Osteocyte (in vitro differentiated cells): ENCODE results near the gene BPIFB4. TPM values are rescaled to one million over a fixed set of nuclear protein-coding genes. Genes with fewer than 3 reads are reported as not detected.

ENCODE experiments used
- DNase-seq: peaks from one replicate; pipeline ENCODE4 v3.0.0; 2021; ENCODE audit warnings: mixed read lengths; ENCODE audit not compliant: unreplicated experiment; ENCODE audit errors: extremely low spot score
- H3K27ac Mint-ChIP-seq: one replicate; pipeline ENCODE4 v1.8.0; 2021; ENCODE audit warnings: mild to moderate bottlenecking, mixed read lengths; ENCODE audit not compliant: unreplicated experiment
- H3K27me3 Mint-ChIP-seq: one replicate; pipeline ENCODE4 v1.8.0; 2021; ENCODE audit warnings: mixed read lengths; ENCODE audit not compliant: unreplicated experiment
- H3K36me3 Mint-ChIP-seq: one replicate; pipeline ENCODE4 v1.8.0; 2021; ENCODE audit warnings: mixed read lengths; ENCODE audit not compliant: unreplicated experiment
- H3K4me1 Mint-ChIP-seq: one replicate; pipeline ENCODE4 v1.8.0; 2021; ENCODE audit warnings: mixed read lengths; ENCODE audit not compliant: unreplicated experiment
- H3K4me3 Mint-ChIP-seq: one replicate; pipeline ENCODE4 v1.8.0; 2021; ENCODE audit warnings: mild to moderate bottlenecking, moderate library complexity, mixed read lengths; ENCODE audit not compliant: unreplicated experiment
- H3K9me3 Mint-ChIP-seq: one replicate; pipeline ENCODE4 v1.8.0; 2021; ENCODE audit warnings: mixed read lengths; ENCODE audit not compliant: unreplicated experiment
- CTCF ChIP-seq: fragments of 200-600 bp; sonication (generic); IDR thresholded peaks from 2 replicates; pipeline ENCODE4 v1.5.0; 2021; ENCODE audit warnings: antibody characterized with exemption, mild to moderate bottlenecking, moderate library complexity
- total RNA-seq: library from RNA; stranded (reverse); gene quantifications from 2 replicates; pipeline ENCODE4 v1.2.1, GENCODE V29; 2021

Gene BPIFB4
- total RNA-seq, 1 donor from 2014 or later: not detected

GRCh38 chr20:33059741-33060390 lies 19.6 kb upstream of the BPIFB4 start:
- H3K4me1 Mint-ChIP-seq: no peaks in the 10 kb centered on the region
- no peak overlapping the region for H3K27ac Mint-ChIP-seq
- no peaks in the 10 kb centered on the region for H3K36me3 Mint-ChIP-seq
- no peak for DNase-seq
- no peak overlapping the region for H3K4me3 Mint-ChIP-seq
- H3K27me3 Mint-ChIP-seq: peaks cover 6% of the 10 kb centered on the region
- no peaks in the 10 kb centered on the region for H3K9me3 Mint-ChIP-seq
- TF ChIP-seq CTCF: no peak

- H3K4me1 Mint-ChIP-seq: no peaks in the 10 kb centered on the region
- no peak overlapping the region for H3K27ac Mint-ChIP-seq
- H3K9me3 Mint-ChIP-seq: no peaks in the 10 kb centered on the region
- DNase-seq: no peak
- no peak for TF ChIP-seq CTCF
- peaks cover 7% of the 10 kb centered on the region for H3K27me3 Mint-ChIP-seq
- H3K36me3 Mint-ChIP-seq: no peaks in the 10 kb centered on the region
- H3K4me3 Mint-ChIP-seq: no peak overlapping the region
These were observed 17.8 kb upstream of the BPIFB4 start for GRCh38 chr20:33061658-33062028.

- no peak for DNase-seq
- no peaks in the 10 kb centered on the region for H3K4me1 Mint-ChIP-seq
- TF ChIP-seq CTCF: no peak
- H3K9me3 Mint-ChIP-seq: no peaks in the 10 kb centered on the region
- H3K27ac Mint-ChIP-seq: no peak overlapping the region
- no peaks in the 10 kb centered on the region for H3K36me3 Mint-ChIP-seq
- H3K27me3 Mint-ChIP-seq: peaks cover 12% of the 10 kb centered on the region
- no peak overlapping the region for H3K4me3 Mint-ChIP-seq
These were observed 17.2 kb upstream of the BPIFB4 start for GRCh38 chr20:33062105-33062824.

- Mint-ChIP-seq H3K4me3 (no peak overlapping the region), H3K36me3 (no peaks in the 10 kb centered on the region), H3K27ac (no peak overlapping the region), H3K4me1 (no peaks in the 10 kb centered on the region), H3K9me3 (no peaks in the 10 kb centered on the region), H3K27me3 (peaks cover 12% of the 10 kb centered on the region)
- TF ChIP-seq CTCF: no peak
- DNase-seq: no peak
These were observed 16.7 kb upstream of the BPIFB4 start for GRCh38 chr20:33062825-33063149.

GRCh38 chr20:33063271-33063670 lies 16.2 kb upstream of the BPIFB4 start:
- no peaks in the 10 kb centered on the region for H3K9me3 Mint-ChIP-seq
- H3K4me1 Mint-ChIP-seq: no peaks in the 10 kb centered on the region
- TF ChIP-seq CTCF: no peak
- H3K4me3 Mint-ChIP-seq: no peak overlapping the region
- H3K27me3 Mint-ChIP-seq: peaks cover 12% of the 10 kb centered on the region
- no peak for DNase-seq
- no peak overlapping the region for H3K27ac Mint-ChIP-seq
- H3K36me3 Mint-ChIP-seq: no peaks in the 10 kb centered on the region
